Astrocyte (in vitro differentiated cells and primary cell): ENCODE measurements around the gene CA10. TPM values are rescaled to one million over a fixed set of nuclear protein-coding genes. Genes with fewer than 3 reads are reported as not detected.

ENCODE experiments used
- DNase-seq: peaks from one replicate; pipeline ENCODE4 v3.0.0-alpha.2; 2010; ENCODE audit warnings: low read depth
- FAIRE-seq: peaks from 2 replicates; lab custom pipeline; 2011; peaks lifted over from hg19 to GRCh38; lab: Jason Lieb, UNC
- H2AFZ ChIP-seq: 2 replicates; pipeline ENCODE4 v1.6.0; 2012; ENCODE audit warnings: low read depth, low read length, inconsistent platforms
- H3K27ac ChIP-seq: 2 replicates; pipeline ENCODE4 v1.5.1; 2011; ENCODE audit warnings: low read depth, low read length, inconsistent platforms
- H3K27me3 ChIP-seq: 2 replicates; pipeline ENCODE4 v1.6.0; 2011; ENCODE audit warnings: low read length, inconsistent platforms; ENCODE audit not compliant: insufficient read depth
- H3K36me3 ChIP-seq: 2 replicates; pipeline ENCODE4 v1.5.1; 2011; ENCODE audit warnings: low read length, inconsistent platforms; ENCODE audit not compliant: insufficient read depth
- H3K4me1 ChIP-seq: 2 replicates; pipeline ENCODE4 v1.5.1; 2011; ENCODE audit warnings: low read length, inconsistent platforms; ENCODE audit not compliant: insufficient read depth
- H3K4me2 ChIP-seq: 2 replicates; pipeline ENCODE4 v1.6.0; 2012; ENCODE audit warnings: low read length, inconsistent platforms
- H3K4me3 ChIP-seq: 2 replicates; pipeline ENCODE4 v1.5.1; 2011; ENCODE audit warnings: low read depth, mild to moderate bottlenecking, low read length, inconsistent platforms; ENCODE audit not compliant: insufficient read depth
- H3K79me2 ChIP-seq: 2 replicates; pipeline ENCODE4 v1.6.0; 2012; ENCODE audit warnings: mild to moderate bottlenecking, low read length, inconsistent platforms; ENCODE audit not compliant: insufficient read depth
- H3K9ac ChIP-seq: 2 replicates; pipeline ENCODE4 v1.6.0; 2012; ENCODE audit warnings: mild to moderate bottlenecking, low read length, inconsistent platforms
- H3K9me3 ChIP-seq: 2 replicates; pipeline ENCODE4 v1.5.1; 2012; ENCODE audit warnings: low read depth, mild to moderate bottlenecking, low read length, inconsistent platforms; ENCODE audit not compliant: insufficient read depth
- H4K20me1 ChIP-seq: 2 replicates; pipeline ENCODE4 v1.6.0; 2012; ENCODE audit warnings: low read length, inconsistent platforms; ENCODE audit not compliant: insufficient read depth
- H3K27ac Mint-ChIP-seq: one replicate; pipeline ENCODE4 v1.8.0; 2021; ENCODE audit warnings: mild to moderate bottlenecking, mixed read lengths; ENCODE audit not compliant: unreplicated experiment
- H3K27me3 Mint-ChIP-seq: one replicate; pipeline ENCODE4 v1.8.0; 2021; ENCODE audit warnings: low read depth, mixed read lengths; ENCODE audit not compliant: unreplicated experiment
- H3K36me3 Mint-ChIP-seq: one replicate; pipeline ENCODE4 v1.8.0; 2021; ENCODE audit warnings: low read depth, mixed read lengths; ENCODE audit not compliant: unreplicated experiment
- H3K4me1 Mint-ChIP-seq: one replicate; pipeline ENCODE4 v1.8.0; 2021; ENCODE audit warnings: low read depth, mixed read lengths; ENCODE audit not compliant: unreplicated experiment
- H3K4me3 Mint-ChIP-seq: one replicate; pipeline ENCODE4 v1.8.0; 2021; ENCODE audit warnings: mild to moderate bottlenecking, moderate library complexity, mixed read lengths; ENCODE audit not compliant: unreplicated experiment
- H3K9me3 Mint-ChIP-seq: one replicate; pipeline ENCODE4 v1.8.0; 2021; ENCODE audit warnings: mild to moderate bottlenecking, mixed read lengths; ENCODE audit not compliant: unreplicated experiment
- EZH2 ChIP-seq: IDR thresholded peaks from 2 replicates; pipeline ENCODE4 v1.6.1; 2012; ENCODE audit warnings: mild to moderate bottlenecking, low read length, inconsistent platforms; ENCODE audit not compliant: insufficient read depth
- total RNA-seq: library from RNA; stranded (reverse); gene quantifications from 2 replicates; pipeline ENCODE4 v1.2.1, GENCODE V29; 2021
- TF ChIP-seq, protein P1 (sequence below): IDR thresholded peaks from 2 replicates; pipeline ENCODE4 v1.5.1; 2011; ENCODE audit warnings: low read depth, mild to moderate bottlenecking, inconsistent platforms, low read length, moderate library complexity; ENCODE audit not compliant: insufficient read depth

The CA10 gene
- total RNA-seq, 1 donor from 2014 or later: 0.43 TPM

DNA sequence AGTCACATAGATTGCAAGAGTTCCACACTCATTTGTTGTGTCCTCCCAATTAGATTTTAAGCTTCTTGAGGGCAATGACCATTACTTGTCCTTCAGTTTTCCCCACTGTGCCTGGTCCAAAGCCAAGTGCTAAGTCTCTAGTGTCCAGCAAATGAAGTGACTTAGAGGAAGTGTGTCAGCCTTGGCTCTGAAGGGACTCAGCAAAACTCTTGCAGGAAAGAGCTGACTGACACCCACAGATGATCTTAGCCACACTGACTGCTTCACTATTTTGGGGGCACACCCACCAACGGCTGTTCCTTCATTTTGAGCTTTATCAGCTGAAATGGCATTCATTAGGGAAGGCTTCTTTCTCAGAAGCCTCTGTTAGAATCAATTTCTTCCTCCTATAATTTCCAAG is 540.0 kb downstream of the CA10 start:
- Histone ChIP-seq H3K79me2 (no peaks in the 10 kb centered on the region), H3K27me3 (no peaks in the 10 kb centered on the region), H3K4me2 (no peak overlapping the region), H2AFZ (no peak overlapping the region), H3K4me1 (no peaks in the 10 kb centered on the region), H3K9me3 (peaks cover 2% of the 10 kb centered on the region), H3K9ac (no peak overlapping the region), H3K36me3 (no peaks in the 10 kb centered on the region), H4K20me1 (no peaks in the 10 kb centered on the region), H3K4me3 (no peak overlapping the region), H3K27ac (no peak overlapping the region)
- no peak for FAIRE-seq
- Mint-ChIP-seq H3K9me3 (peaks cover 4% of the 10 kb centered on the region), H3K27ac (no peak overlapping the region), H3K36me3 (no peaks in the 10 kb centered on the region), H3K4me3 (no peak overlapping the region), H3K4me1 (no peaks in the 10 kb centered on the region), H3K27me3 (peaks cover 8% of the 10 kb centered on the region)
- DNase-seq: no peak
- TF ChIP-seq EZH2: no peak
- TF ChIP-seq, protein P1, sequence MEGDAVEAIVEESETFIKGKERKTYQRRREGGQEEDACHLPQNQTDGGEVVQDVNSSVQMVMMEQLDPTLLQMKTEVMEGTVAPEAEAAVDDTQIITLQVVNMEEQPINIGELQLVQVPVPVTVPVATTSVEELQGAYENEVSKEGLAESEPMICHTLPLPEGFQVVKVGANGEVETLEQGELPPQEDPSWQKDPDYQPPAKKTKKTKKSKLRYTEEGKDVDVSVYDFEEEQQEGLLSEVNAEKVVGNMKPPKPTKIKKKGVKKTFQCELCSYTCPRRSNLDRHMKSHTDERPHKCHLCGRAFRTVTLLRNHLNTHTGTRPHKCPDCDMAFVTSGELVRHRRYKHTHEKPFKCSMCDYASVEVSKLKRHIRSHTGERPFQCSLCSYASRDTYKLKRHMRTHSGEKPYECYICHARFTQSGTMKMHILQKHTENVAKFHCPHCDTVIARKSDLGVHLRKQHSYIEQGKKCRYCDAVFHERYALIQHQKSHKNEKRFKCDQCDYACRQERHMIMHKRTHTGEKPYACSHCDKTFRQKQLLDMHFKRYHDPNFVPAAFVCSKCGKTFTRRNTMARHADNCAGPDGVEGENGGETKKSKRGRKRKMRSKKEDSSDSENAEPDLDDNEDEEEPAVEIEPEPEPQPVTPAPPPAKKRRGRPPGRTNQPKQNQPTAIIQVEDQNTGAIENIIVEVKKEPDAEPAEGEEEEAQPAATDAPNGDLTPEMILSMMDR: no peak

DNA sequence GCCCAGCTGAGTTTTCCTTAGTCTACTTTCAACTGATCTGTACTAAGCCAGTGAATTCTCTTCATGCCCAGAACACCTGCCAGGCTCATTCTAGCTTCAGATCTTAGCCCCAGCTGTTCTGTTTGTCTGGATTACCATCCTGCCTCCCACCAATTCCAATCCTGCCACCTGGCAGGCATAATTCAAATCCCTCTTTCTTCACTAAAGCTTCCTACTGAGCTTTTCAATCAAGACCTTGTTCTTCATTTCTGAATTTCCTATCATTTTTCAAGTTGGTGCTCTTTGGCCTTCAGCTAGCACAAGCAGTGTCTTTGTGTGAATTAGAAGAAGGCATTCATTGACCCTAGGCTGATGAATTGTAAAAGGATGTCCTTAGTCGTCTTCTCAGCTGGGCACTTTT is 540.5 kb downstream of the CA10 start:
- H3K4me2 ChIP-seq: no peak overlapping the region
- peaks cover 4% of the 10 kb centered on the region for H3K9me3 Mint-ChIP-seq
- H3K27ac Mint-ChIP-seq: no peak overlapping the region
- no peaks in the 10 kb centered on the region for H3K9me3 ChIP-seq
- H3K36me3 ChIP-seq: no peaks in the 10 kb centered on the region
- no peaks in the 10 kb centered on the region for H3K4me1 Mint-ChIP-seq
- no peak for TF ChIP-seq EZH2
- TF ChIP-seq, protein P1: no peak
- H3K4me3 Mint-ChIP-seq: no peak overlapping the region
- FAIRE-seq (no peak), DNase-seq (no peak)
- no peak overlapping the region for H3K9ac ChIP-seq
- no peaks in the 10 kb centered on the region for H3K4me1 ChIP-seq
- no peaks in the 10 kb centered on the region for H3K79me2 ChIP-seq
- H3K27me3 Mint-ChIP-seq: peaks cover 8% of the 10 kb centered on the region
- H3K4me3 ChIP-seq: no peak overlapping the region
- no peaks in the 10 kb centered on the region for H4K20me1 ChIP-seq
- H3K27ac ChIP-seq: no peak overlapping the region
- H3K27me3 ChIP-seq: no peaks in the 10 kb centered on the region
- no peaks in the 10 kb centered on the region for H3K36me3 Mint-ChIP-seq
- no peak overlapping the region for H2AFZ ChIP-seq

DNA sequence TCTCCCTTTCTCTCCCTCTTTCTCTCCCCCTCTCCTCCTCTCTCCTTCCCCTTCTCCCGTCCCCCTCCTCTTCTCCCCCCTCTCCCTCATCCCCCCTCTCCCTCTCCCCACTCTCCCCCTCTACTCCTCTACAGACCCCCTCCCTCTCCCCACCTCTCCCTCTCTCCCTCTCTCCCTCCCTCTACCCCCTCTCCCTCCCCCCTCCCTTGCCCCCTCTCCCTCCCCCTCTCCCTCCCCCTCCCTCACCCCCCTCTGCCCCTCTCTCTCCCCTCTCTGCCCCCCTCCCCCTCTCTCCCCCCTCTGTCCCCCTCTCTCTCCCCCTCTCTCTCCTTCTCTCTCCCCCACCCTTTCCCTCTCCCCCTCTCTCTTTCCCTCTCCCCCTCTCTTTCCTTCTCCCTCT is 545.3 kb downstream of the CA10 start:
- H3K4me1 ChIP-seq: no peaks in the 10 kb centered on the region
- H3K27me3 ChIP-seq: no peaks in the 10 kb centered on the region
- H4K20me1 ChIP-seq: no peaks in the 10 kb centered on the region
- H3K4me2 ChIP-seq: no peak overlapping the region
- H3K4me3 ChIP-seq: no peak overlapping the region
- no peak overlapping the region for H3K27ac ChIP-seq
- no peak for FAIRE-seq
- H3K9ac ChIP-seq: no peak overlapping the region
- no peak overlapping the region for H3K4me3 Mint-ChIP-seq
- H3K4me1 Mint-ChIP-seq: peaks cover 2% of the 10 kb centered on the region
- peaks cover 4% of the 10 kb centered on the region for H3K27me3 Mint-ChIP-seq
- H3K36me3 ChIP-seq: no peaks in the 10 kb centered on the region
- no peak overlapping the region for H2AFZ ChIP-seq
- DNase-seq: no peak
- H3K9me3 Mint-ChIP-seq: peaks cover 9% of the 10 kb centered on the region
- no peak overlapping the region for H3K27ac Mint-ChIP-seq
- H3K36me3 Mint-ChIP-seq: no peaks in the 10 kb centered on the region
- TF ChIP-seq, protein P1: no peak
- TF ChIP-seq EZH2: no peak
- no peaks in the 10 kb centered on the region for H3K79me2 ChIP-seq
- H3K9me3 ChIP-seq: no peaks in the 10 kb centered on the region
